Activated effector memory CD4-positive, alpha-beta T cell treated with anti-CD3 and anti-CD28 coated beads, Interleukin-2, amount 50 U/mL, for 16 hours (primary cell): Measurements from ENCODE around the gene PLIN4.

Experiments
- DNase-seq: peaks from one replicate; pipeline ENCODE4 v3.0.0-alpha.2; 2020

Gene PLIN4

DNA sequence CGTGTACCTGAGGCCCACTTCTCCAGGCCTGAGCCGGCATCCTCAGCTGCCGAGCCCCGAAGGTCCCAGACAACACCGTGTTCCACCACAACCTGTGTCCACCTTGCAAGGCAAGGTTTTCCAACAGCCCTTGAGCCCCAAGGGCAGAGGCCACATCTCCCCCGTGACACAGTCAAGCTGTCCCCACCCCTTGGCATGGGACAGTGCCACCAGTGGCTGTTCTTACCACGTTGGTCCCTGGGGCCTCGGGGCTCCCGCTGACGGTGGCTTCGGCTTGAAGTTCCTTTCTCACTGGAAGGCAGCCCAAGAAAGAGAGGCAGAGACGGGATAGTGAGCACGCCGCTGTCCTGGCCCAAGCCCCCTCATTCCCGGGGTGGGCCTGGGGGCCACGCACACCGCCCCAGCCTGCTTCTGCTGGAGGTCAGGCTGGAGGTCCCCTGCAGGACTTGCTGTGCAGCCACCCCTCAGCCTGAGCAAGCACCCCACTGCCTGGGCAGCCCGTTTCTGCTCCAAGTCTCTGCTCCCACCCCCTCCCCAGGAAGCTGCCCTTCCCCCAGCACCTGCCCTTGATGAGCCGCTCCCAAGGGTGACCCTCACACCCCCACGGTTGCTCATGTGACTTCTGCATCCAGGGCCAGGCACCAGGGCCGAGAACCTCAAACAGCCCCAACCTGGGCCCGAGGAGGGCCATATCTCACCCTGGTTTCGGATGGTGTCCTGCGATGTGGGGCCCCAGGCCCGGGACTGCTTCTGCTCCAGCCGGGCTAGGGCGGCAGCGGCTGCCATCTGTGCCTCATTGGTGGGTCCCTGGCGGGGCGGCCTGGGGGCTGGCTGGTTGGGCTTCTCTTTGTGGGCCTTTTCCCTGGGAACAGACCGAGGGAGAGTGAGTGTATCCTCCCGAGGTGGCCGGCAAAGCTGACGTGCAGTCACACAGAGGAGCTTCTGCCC is 64.8 kb downstream of the PLIN4 start:
- no peak for DNase-seq

DNA sequence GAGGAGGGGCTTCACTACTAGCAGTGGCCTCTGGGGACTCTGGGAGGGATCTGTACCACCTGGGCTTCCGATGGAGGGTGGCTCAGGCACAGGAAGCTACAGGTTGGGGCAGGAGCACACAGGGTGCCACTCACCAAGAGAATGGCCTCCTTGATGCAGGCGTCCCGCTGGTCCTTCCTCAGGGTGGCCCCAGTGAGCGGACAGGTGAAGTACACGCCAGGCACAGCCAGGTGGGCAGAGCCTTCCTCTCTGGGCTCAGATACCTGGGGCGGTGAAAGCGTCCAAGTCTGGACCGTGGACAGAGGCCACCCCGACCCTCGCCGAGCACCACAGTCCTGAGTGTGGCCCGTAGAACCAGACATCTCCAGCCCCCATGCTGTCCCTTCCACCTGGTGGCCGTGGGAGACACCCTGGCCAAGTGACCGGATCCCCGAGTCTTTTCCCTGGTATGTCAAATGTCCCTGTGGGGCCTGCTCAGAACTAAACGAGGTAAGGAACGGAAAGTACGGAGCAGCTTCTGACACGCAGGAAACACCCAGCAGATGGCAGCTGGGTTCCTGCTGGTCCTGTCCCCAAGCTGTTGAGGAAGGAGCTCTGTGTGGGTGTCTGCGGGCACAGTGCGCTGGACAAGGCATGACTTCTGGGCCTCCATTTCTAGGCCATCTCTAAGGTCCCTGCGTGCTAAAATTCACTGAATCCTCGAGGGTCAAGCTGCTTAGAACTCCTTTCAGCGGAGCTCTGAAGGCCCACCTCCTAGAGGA is 65.9 kb downstream of the PLIN4 start:
- no peak for DNase-seq
